Glutamatergic neuron (in vitro differentiated cells): ENCODE results near the gene AP1M1. TPM values are rescaled to one million over a fixed set of nuclear protein-coding genes. Genes with fewer than 3 reads are reported as not detected.

Experiments used
- DNase-seq: peaks from one replicate; pipeline ENCODE4 v3.0.0; 2022
- H3K27ac Mint-ChIP-seq: one replicate; pipeline ENCODE4 v1.8.0; 2020; ENCODE audit warnings: mild to moderate bottlenecking, mixed read lengths, inconsistent platforms; ENCODE audit not compliant: unreplicated experiment
- H3K27me3 Mint-ChIP-seq: one replicate; pipeline ENCODE4 v1.8.0; 2020; ENCODE audit warnings: mild to moderate bottlenecking, moderate library complexity, mixed read lengths, inconsistent platforms; ENCODE audit not compliant: unreplicated experiment
- H3K36me3 Mint-ChIP-seq: one replicate; pipeline ENCODE4 v1.8.0; 2020; ENCODE audit warnings: mild to moderate bottlenecking, mixed read lengths, inconsistent platforms; ENCODE audit not compliant: unreplicated experiment
- H3K4me1 Mint-ChIP-seq: one replicate; pipeline ENCODE4 v1.8.0; 2020; ENCODE audit warnings: mild to moderate bottlenecking, low read depth, mixed read lengths, inconsistent platforms; ENCODE audit not compliant: unreplicated experiment
- H3K4me3 Mint-ChIP-seq: one replicate; pipeline ENCODE4 v1.8.0; 2020; ENCODE audit warnings: mild to moderate bottlenecking, mixed read lengths, inconsistent platforms; ENCODE audit not compliant: unreplicated experiment
- H3K9me3 Mint-ChIP-seq: one replicate; pipeline ENCODE4 v1.8.0; 2020; ENCODE audit warnings: mild to moderate bottlenecking, moderate library complexity, mixed read lengths, inconsistent platforms; ENCODE audit not compliant: unreplicated experiment
- CTCF ChIP-seq: fragments of 200-600 bp; sonication (generic); IDR thresholded peaks from one replicate; pipeline ENCODE4 v1.5.0; 2021; ENCODE audit not compliant: partially characterized antibody, unreplicated experiment
- total RNA-seq: library from RNA; stranded (reverse); fragmentation: NEBNext Ultra II Directional; extraction: Animal tissue kit (Norgen Biotek cat#: 25700); gene quantifications from one replicate; pipeline ENCODE4 v1.2.1, GENCODE V29; 2021; ENCODE audit not compliant: unreplicated experiment

AP1M1 gene
- total RNA-seq, 1 donor from 2014 or later, result 87.6 TPM

GRCh38 chr19:16233836-16234551 lies 36.3 kb downstream of the AP1M1 start:
- Mint-ChIP-seq H3K27me3 (peaks cover 6% of the 10 kb centered on the region), H3K4me1 (peaks cover 6% of the 10 kb centered on the region), H3K36me3 (peaks cover 11% of the 10 kb centered on the region), H3K27ac (no peak overlapping the region), H3K9me3 (peaks cover 6% of the 10 kb centered on the region), H3K4me3 (no peak overlapping the region)
- DNase-seq, result no peak
- TF ChIP-seq CTCF, result no peak

- H3K27ac Mint-ChIP-seq, result no peak overlapping the region
- no peak for TF ChIP-seq CTCF
- peaks cover 11% of the 10 kb centered on the region for H3K36me3 Mint-ChIP-seq
- H3K27me3 Mint-ChIP-seq, result peaks cover 2% of the 10 kb centered on the region
- no peak for DNase-seq
- peaks cover 6% of the 10 kb centered on the region for H3K4me1 Mint-ChIP-seq
- H3K9me3 Mint-ChIP-seq, result peaks cover 6% of the 10 kb centered on the region
- H3K4me3 Mint-ChIP-seq, result no peak overlapping the region
These were observed 37.1 kb downstream of the AP1M1 start for GRCh38 chr19:16234552-16235445.

GRCh38 chr19:16235811-16236652 lies 38.3 kb downstream of the AP1M1 start:
- H3K27ac Mint-ChIP-seq, result no peak overlapping the region

GRCh38 chr19:16244091-16244490 lies 46.4 kb downstream of the AP1M1 start:
- DNase-seq, result no peak
- H3K4me3 Mint-ChIP-seq, result no peak overlapping the region
- H3K27ac Mint-ChIP-seq, result no peak overlapping the region
- H3K36me3 Mint-ChIP-seq, result no peaks in the 10 kb centered on the region
- H3K4me1 Mint-ChIP-seq, result no peaks in the 10 kb centered on the region
- TF ChIP-seq CTCF, result no peak
- H3K9me3 Mint-ChIP-seq, result peaks cover 5% of the 10 kb centered on the region
- H3K27me3 Mint-ChIP-seq, result peaks cover 2% of the 10 kb centered on the region

More at GRCh38 chr19:16235811-16236652, 38.3 kb downstream of the AP1M1 start:
- peaks cover 6% of the 10 kb centered on the region for H3K4me1 Mint-ChIP-seq
- no peak for DNase-seq
- TF ChIP-seq CTCF, result no peak
- no peak overlapping the region for H3K4me3 Mint-ChIP-seq
- H3K36me3 Mint-ChIP-seq, result peaks cover 11% of the 10 kb centered on the region
- peaks cover 6% of the 10 kb centered on the region for H3K9me3 Mint-ChIP-seq
- peaks cover 2% of the 10 kb centered on the region for H3K27me3 Mint-ChIP-seq
